HepG2 (cell line): ENCODE measurements around the gene CCDC18. TPM values are rescaled to one million over a fixed set of nuclear protein-coding genes. Genes with fewer than 3 reads are reported as not detected.
A peak's percentile ranks its signal among the peaks of the same experiment; 100 is the strongest.

Experiments used
- ATAC-seq: fragments of 200-7000 bp; cut with Tn5 transposase; 3 replicates; pipeline ENCODE4 v1.9.1; 2020; ENCODE audit warnings: mild to moderate bottlenecking, moderate library complexity
- BruUV-seq: library from RNA; stranded (reverse); fragments of 400-500 nt; replicated peaks from 2 replicates; lab custom pipeline; 2021; lab: Mats Ljungman, UMichigan
- CTCF ChIA-PET: fragments of 300-600 bp; formaldehyde crosslinking; extraction: SDS; loops from one replicate; lab custom pipeline; 2021; ENCODE audit warnings: low total read pairs, inconsistent platforms, low intra/inter-chr PET ratio; lab: Yijun Ruan, JAX
- POLR2A ChIA-PET: fragments of 350-600 bp; sonication (Branson Sonifier 250); formaldehyde crosslinking; loops from one replicate; lab custom pipeline; 2020; ENCODE audit warnings: antibody characterized with exemption, inconsistent platforms; lab: Yijun Ruan, JAX
- DNase-seq: peaks from one replicate; pipeline ENCODE4 v3.0.0-alpha.2; 2015; ENCODE audit warnings: low spot score
- FAIRE-seq: peaks from 3 replicates; lab custom pipeline; 2011; peaks lifted over from hg19 to GRCh38; lab: Jason Lieb, UNC
- H2AFZ ChIP-seq: one replicate; pipeline ENCODE4 v1.6.1; 2011; ENCODE audit warnings: low read length, inconsistent platforms
- H3K27ac ChIP-seq: fragments of 300-600 bp; 3 replicates; pipeline ENCODE4 v1.8.0; 2011; ENCODE audit warnings: mixed run types, mild to moderate bottlenecking, mixed read lengths, low read length, inconsistent platforms; ENCODE audit not compliant: insufficient read depth; ENCODE audit errors: extremely low read length
- H3K27me3 ChIP-seq, 2 experiments: fragments of 200-600 bp in 1 of 2; 2 replicates in 1 of 2; 3 replicates in 1 of 2; pipeline versions ENCODE4 v1.6.0 to v1.8.0; 2011; ENCODE audit warnings: low read length in 2 of 2, mild to moderate bottlenecking in 2 of 2, moderate library complexity in 2 of 2, inconsistent platforms in 1 of 2; ENCODE audit not compliant: insufficient read depth in 2 of 2, control insufficient read depth in 1 of 2
- H3K36me3 ChIP-seq, 2 experiments: fragments of 200-600 bp in 1 of 2; replicated peaks in 1 of 2; 2 replicates in 1 of 2; 3 replicates in 1 of 2; pipeline versions ENCODE4 v1.5.1 to v1.8.0; 2011; ENCODE audit warnings: low read length in 2 of 2, inconsistent platforms in 1 of 2; ENCODE audit not compliant: insufficient read depth in 2 of 2, control insufficient read depth in 1 of 2
- H3K4me1 ChIP-seq: 2 replicates; pipeline ENCODE4 v1.5.1; 2012; ENCODE audit warnings: low read length, inconsistent platforms; ENCODE audit not compliant: insufficient read depth
- H3K4me2 ChIP-seq: 2 replicates; pipeline ENCODE4 v1.6.0; 2011; ENCODE audit warnings: low read depth, low read length, inconsistent platforms
- H3K4me3 ChIP-seq, 3 experiments: fragments of 200-600 bp in 1 of 3; sonication (generic), shearing (Covaris generic) in 1 of 3; replicated peaks in 1 of 3; 2 replicates each; pipeline ENCODE4 v1.5.1; 2011 to 2016; ENCODE audit warnings: low read length in 3 of 3, inconsistent platforms in 2 of 3, low read depth in 2 of 3, mild to moderate bottlenecking in 2 of 3, control low read depth in 1 of 3, mixed read lengths in 1 of 3; ENCODE audit not compliant: insufficient read depth in 1 of 3
- H3K79me2 ChIP-seq: one replicate; pipeline ENCODE4 v1.6.1; 2011; ENCODE audit warnings: low read length, inconsistent platforms; ENCODE audit not compliant: insufficient read depth
- H3K9ac ChIP-seq: 2 replicates; pipeline ENCODE4 v1.6.0; 2011; ENCODE audit warnings: mild to moderate bottlenecking, low read depth, low read length, inconsistent platforms; ENCODE audit not compliant: insufficient read depth
- H3K9me3 ChIP-seq: 2 replicates; pipeline ENCODE4 v1.5.1; 2012; ENCODE audit warnings: mild to moderate bottlenecking, low read length
- H4K20me1 ChIP-seq: 2 replicates; pipeline ENCODE4 v1.6.0; 2011; ENCODE audit warnings: inconsistent platforms, mild to moderate bottlenecking, low read length, moderate library complexity; ENCODE audit not compliant: insufficient read depth
- ARNT ChIP-seq: fragments of 450-650 bp; IDR thresholded peaks from 2 replicates; pipeline ENCODE4 v1.6.1; 2017
- CHD2 ChIP-seq: IDR thresholded peaks from 2 replicates; pipeline ENCODE4 v1.6.1; 2011; ENCODE audit warnings: low read depth, low read length, improper control_type of control experiment
- GTF2F1 ChIP-seq: fragments of 150-350 bp; IDR thresholded peaks from 2 replicates; pipeline ENCODE4 v1.6.1; 2014; ENCODE audit warnings: low read length
- MAFF ChIP-seq: IDR thresholded peaks from 2 replicates; pipeline ENCODE4 v1.6.1; 2011; ENCODE audit warnings: low read depth, low read length, improper control_type of control experiment
- MAFK ChIP-seq, 2 experiments: IDR thresholded peaks in 1 of 2; conservative IDR thresholded peaks in 1 of 2; 2 replicates each; pipeline ENCODE4 v1.6.1; 2011; ENCODE audit warnings: improper control_type of control experiment in 2 of 2, low read length in 2 of 2
- RBAK ChIP-seq: sonication (generic); formaldehyde crosslinking; IDR thresholded peaks from 2 replicates; pipeline ENCODE4 v1.5.1; 2020; ENCODE audit warnings: mild to moderate bottlenecking, missing genetic modification reagents
- RORA ChIP-seq: sonication (generic); formaldehyde crosslinking; IDR thresholded peaks from 2 replicates; pipeline ENCODE4 v1.5.0; 2020; ENCODE audit warnings: mild to moderate bottlenecking, missing genetic modification reagents, moderate library complexity
- SALL2 ChIP-seq: sonication (generic); formaldehyde crosslinking; IDR thresholded peaks from 2 replicates; pipeline ENCODE4 v1.8.1; 2023; ENCODE audit warnings: mild to moderate bottlenecking, missing genetic modification reagents, inconsistent platforms
- SRY ChIP-seq: sonication (generic); formaldehyde crosslinking; IDR thresholded peaks from 2 replicates; pipeline ENCODE4 v1.8.0; 2022; ENCODE audit warnings: mild to moderate bottlenecking, missing genetic modification reagents
- TSC22D2 ChIP-seq: sonication (generic); formaldehyde crosslinking; IDR thresholded peaks from 2 replicates; pipeline ENCODE4 v1.5.1; 2020; ENCODE audit warnings: missing genetic modification reagents, mild to moderate bottlenecking, borderline replicate concordance
- ZNF251 ChIP-seq: sonication (generic); formaldehyde crosslinking; IDR thresholded peaks from 2 replicates; pipeline ENCODE4 v1.9.0; 2021; ENCODE audit warnings: mild to moderate bottlenecking, missing genetic modification reagents
- ZNF318 ChIP-seq: sonication (generic); formaldehyde crosslinking; IDR thresholded peaks from 2 replicates; pipeline ENCODE4 v1.4.0; 2020; ENCODE audit warnings: mild to moderate bottlenecking, missing genetic modification reagents
- ZNF367 ChIP-seq: sonication (generic); formaldehyde crosslinking; IDR thresholded peaks from 2 replicates; pipeline ENCODE4 v1.4.0; 2020; ENCODE audit warnings: missing genetic modification reagents, borderline replicate concordance
- WGBS: methylation state at CpG from one replicate; pipeline ENCODE4 v1.1.6; 2017; ENCODE audit warnings: low lambda C conversion rate; 5-methylcytosine and 5-hydroxymethylcytosine counted together
- in situ Hi-C: cut with HindIII; loops from 2 replicates; pipeline ENCODE4 v1.10.0; 2017; ENCODE audit warnings: low pct_unique_long_range_greater_than_20kb; ENCODE audit not compliant: extremely low pct_ligation_motif_present
- intact Hi-C: fragments of 100-400 bp; cut with micrococcal nuclease; formaldehyde crosslinking; loops from one replicate; pipeline ENCODE4 v1.10.0; 2022; ENCODE audit not compliant: unreplicated experiment
- polyA plus RNA-seq, 8 experiments: library from polyadenylated mRNA; depleted of rRNA in 3 of 8; stranded (reverse) in 7 of 8; unstranded in 1 of 8; fragments of >200 nt; fragmentation: Illumina TruSeq in 4 of 8; extraction: Trizol in 4 of 8; gene quantifications; 2 replicates each; pipeline versions ENCODE4 v1.2.1 to v1.2.3, GENCODE V29; 2011 to 2016; ENCODE audit warnings: low read depth in 4 of 8, missing spikeins in 1 of 8, mixed read lengths in 1 of 8; ENCODE audit not compliant: insufficient read depth in 1 of 8
- total RNA-seq, 5 experiments: library from RNA; depleted of rRNA; stranded (reverse); fragments of >200 nt; fragmentation: Illumina TruSeq; extraction: Trizol; gene quantifications; 2 replicates each; pipeline ENCODE4 v1.2.3, GENCODE V29; 2016; ENCODE audit warnings: low read depth in 1 of 5
- TF ChIP-seq, protein P1 (sequence below): sonication (generic); formaldehyde crosslinking; IDR thresholded peaks from 2 replicates; pipeline ENCODE4 v1.4.0; 2020; ENCODE audit warnings: low read depth, mild to moderate bottlenecking, missing genetic modification reagents

CCDC18 gene
- total and polyA plus RNA-seq, 2 of the 13 experiments (the other 11 are each of a cell fraction or from before 2014, with no cell fraction given): 1.9 to 18.4 TPM

DNA sequence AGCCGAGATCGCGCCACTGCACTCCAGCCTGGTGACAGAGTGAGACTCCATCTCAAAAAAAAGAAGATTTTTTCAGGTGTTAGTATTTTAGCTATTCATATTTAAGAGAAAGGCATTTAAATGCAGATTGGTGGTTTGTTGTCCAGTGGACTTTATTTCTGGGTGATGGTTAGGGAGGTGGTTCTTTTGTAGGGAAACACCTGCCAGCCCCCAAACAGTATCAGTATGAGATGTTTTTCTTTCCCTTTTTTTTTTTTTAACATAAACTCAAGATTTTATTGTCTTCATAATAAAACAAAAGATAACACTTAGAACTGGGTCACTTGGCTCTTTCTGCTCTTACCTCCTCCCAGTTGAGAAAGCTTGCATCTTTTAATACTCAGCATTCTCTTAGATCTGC is 9.9 kb downstream of the CCDC18 start (continued):
- TF ChIP-seq, protein P1, sequence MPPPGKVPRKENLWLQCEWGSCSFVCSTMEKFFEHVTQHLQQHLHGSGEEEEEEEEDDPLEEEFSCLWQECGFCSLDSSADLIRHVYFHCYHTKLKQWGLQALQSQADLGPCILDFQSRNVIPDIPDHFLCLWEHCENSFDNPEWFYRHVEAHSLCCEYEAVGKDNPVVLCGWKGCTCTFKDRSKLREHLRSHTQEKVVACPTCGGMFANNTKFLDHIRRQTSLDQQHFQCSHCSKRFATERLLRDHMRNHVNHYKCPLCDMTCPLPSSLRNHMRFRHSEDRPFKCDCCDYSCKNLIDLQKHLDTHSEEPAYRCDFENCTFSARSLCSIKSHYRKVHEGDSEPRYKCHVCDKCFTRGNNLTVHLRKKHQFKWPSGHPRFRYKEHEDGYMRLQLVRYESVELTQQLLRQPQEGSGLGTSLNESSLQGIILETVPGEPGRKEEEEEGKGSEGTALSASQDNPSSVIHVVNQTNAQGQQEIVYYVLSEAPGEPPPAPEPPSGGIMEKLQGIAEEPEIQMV (CRISPR knock-in tag): no peak
- TF ChIP-seq SRY (CRISPR knock-in tag): no peak
- no peak for TF ChIP-seq ARNT

GRCh38 chr1:93194231-93194990 is 13.9 kb downstream of the CCDC18 start:
- H3K9ac ChIP-seq: no peak overlapping the region
- no peaks in the 10 kb centered on the region for H3K27me3 ChIP-seq
- WGBS: 97% methylated on average over 4 of the region's 4 CpGs
- H4K20me1 ChIP-seq: no peaks in the 10 kb centered on the region
- ATAC-seq: no peak
- in situ Hi-C loops: no loop called here
- no peak overlapping the region for H3K4me2 ChIP-seq
- FAIRE-seq: no peak
- no peak overlapping the region for H2AFZ ChIP-seq
- intact Hi-C loops: no loop called here
- ChIA-PET CTCF (no interaction called here), POLR2A (no interaction called here)
- no peak overlapping the region for H3K4me3 ChIP-seq
- H3K79me2 ChIP-seq: no peaks in the 10 kb centered on the region
- H3K36me3 ChIP-seq: no peaks in the 10 kb centered on the region; a peak in 2 of 5 replicates
- BruUV-seq: no TSS peak
- H3K27ac ChIP-seq: no peak overlapping the region
- DNase-seq: no peak
- peaks cover 4% of the 10 kb centered on the region for H3K4me1 ChIP-seq
- H3K9me3 ChIP-seq: no peaks in the 10 kb centered on the region
- TF ChIP-seq MAFF (peak; percentile 79), RORA (no peak), SALL2 (no peak), MAFK (conservative IDR thresholded peaks at IDR 0.05 in 1 of 2, IDR thresholded peaks at IDR 0.05 in 1 of 2; ENCODE audit: low read length in 2 of 2) (peak; percentile 72 to 82), RBAK (CRISPR knock-in tag) (no peak), ZNF318 (CRISPR knock-in tag) (no peak), ZNF251 (CRISPR knock-in tag) (no peak), GTF2F1 (no peak), CHD2 (no peak), SRY (CRISPR knock-in tag) (no peak), TSC22D2 (CRISPR knock-in tag) (no peak), ZNF367 (CRISPR knock-in tag) (no peak)
